MG63 (cell line): ENCODE data around the gene WNT3A. TPM values are rescaled to one million over a fixed set of nuclear protein-coding genes. Genes with fewer than 3 reads are reported as not detected.

Experiments used
- DNase-seq: peaks from one replicate; pipeline ENCODE4 v3.0.0-alpha.2; 2020
- H3K27me3 ChIP-seq: fragments of 250-450 bp; sonication (Bioruptor Pico); 2 replicates; pipeline ENCODE4 v1.5.1; 2020; ENCODE audit warnings: mild to moderate bottlenecking, moderate library complexity
- H3K36me3 ChIP-seq: fragments of 250-450 bp; sonication (Bioruptor Pico); 2 replicates; pipeline ENCODE4 v1.5.1; 2020; ENCODE audit warnings: mild to moderate bottlenecking, moderate library complexity
- H3K4me3 ChIP-seq: fragments of 250-450 bp; sonication (Bioruptor Pico); 2 replicates; pipeline ENCODE4 v1.5.1; 2020; ENCODE audit warnings: mild to moderate bottlenecking, moderate library complexity
- H3K9me3 ChIP-seq: fragments of 250-450 bp; sonication (Bioruptor Pico); 2 replicates; pipeline ENCODE4 v1.5.1; 2020; ENCODE audit warnings: mild to moderate bottlenecking, moderate library complexity
- total RNA-seq: library from RNA; depleted of rRNA; stranded (reverse); fragments of >200 nt; shearing (Covaris generic); gene quantifications from 2 replicates; pipeline ENCODE4 v1.2.3, GENCODE V29; 2014; ENCODE audit warnings: low replicate concordance

The WNT3A gene
- total RNA-seq, 1 experiment from 2014 or later = not detected

DNA sequence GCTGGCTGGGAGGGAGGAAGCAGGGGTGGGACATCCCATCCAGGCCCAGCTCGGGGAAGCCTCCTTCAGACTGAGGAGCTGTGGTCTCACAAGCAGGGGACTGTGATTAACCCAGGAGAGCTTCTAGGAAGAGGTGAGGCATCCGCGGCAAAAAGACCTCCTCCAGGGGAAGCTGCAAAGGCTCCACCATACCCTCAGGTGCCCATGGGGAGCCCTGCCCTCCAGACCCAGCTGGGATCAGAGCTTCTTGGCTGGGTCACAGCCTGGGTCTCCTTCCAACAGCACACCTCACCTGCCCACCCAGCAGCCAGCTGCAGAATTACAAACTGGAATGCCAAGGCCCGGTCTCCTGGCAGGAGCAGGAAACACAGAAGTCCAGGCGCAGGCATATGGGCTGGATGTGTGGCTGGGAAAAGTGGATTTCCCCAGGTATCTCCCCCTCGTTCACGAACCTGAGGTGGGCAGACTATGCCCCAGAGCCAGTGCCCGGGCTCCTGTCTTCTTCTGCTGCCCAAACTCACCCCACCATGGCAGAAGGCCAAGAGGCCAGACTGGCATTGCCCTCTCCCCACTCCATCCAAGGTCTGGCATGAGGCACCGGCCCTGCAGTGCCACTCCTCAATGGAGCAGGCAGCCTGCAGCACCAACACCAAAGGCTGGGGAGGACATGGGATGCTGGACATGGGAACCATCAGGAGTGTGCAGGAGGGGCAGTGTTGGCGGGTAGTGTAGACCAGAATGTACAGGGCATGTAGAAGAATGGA, 60.3 kb downstream of the WNT3A start:
- Histone ChIP-seq H3K36me3 (no peaks in the 10 kb centered on the region), H3K27me3 (peaks cover 7% of the 10 kb centered on the region; the same call in 1 of the 2 replicates), H3K9me3 (no peaks in the 10 kb centered on the region), H3K4me3 (no peak overlapping the region)
- DNase-seq = no peak

GRCh38 chr1:228068359-228068758, 61.6 kb downstream of the WNT3A start:
- H3K9me3 ChIP-seq = no peaks in the 10 kb centered on the region
- no peak for DNase-seq
- no peak overlapping the region for H3K4me3 ChIP-seq
- H3K36me3 ChIP-seq = no peaks in the 10 kb centered on the region
- H3K27me3 ChIP-seq = peaks cover 7% of the 10 kb centered on the region; the same call in 1 of the 2 replicates

GRCh38 chr1:228070173-228070572, 63.4 kb downstream of the WNT3A start:
- Histone ChIP-seq H3K4me3 (no peak overlapping the region), H3K27me3 (peaks cover 7% of the 10 kb centered on the region; the same call in 1 of the 2 replicates), H3K9me3 (no peaks in the 10 kb centered on the region), H3K36me3 (no peaks in the 10 kb centered on the region)
- DNase-seq = no peak

DNA sequence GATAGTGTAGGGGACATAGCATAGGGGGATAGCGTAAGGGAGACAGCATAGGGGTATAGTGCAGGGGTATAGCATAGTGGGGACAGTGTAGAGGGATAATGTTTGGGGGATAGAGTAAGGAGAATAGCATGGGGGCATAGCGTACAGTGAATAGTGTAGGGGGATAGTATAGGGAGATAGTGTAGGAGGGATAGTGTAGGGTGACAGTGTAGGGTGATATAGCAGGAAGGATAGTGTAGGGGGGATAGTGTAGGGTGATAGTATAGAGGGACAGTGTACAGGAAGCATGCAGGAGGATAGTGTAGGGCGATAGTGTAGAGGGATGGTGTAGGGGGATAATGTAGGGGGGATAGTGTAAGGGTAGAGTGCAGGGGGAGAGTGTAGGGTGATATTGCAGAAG, 64.1 kb downstream of the WNT3A start:
- Histone ChIP-seq H3K36me3 (no peaks in the 10 kb centered on the region), H3K4me3 (no peak overlapping the region), H3K27me3 (peaks cover 7% of the 10 kb centered on the region; the same call in 1 of the 2 replicates), H3K9me3 (no peaks in the 10 kb centered on the region)
- no peak for DNase-seq

DNA sequence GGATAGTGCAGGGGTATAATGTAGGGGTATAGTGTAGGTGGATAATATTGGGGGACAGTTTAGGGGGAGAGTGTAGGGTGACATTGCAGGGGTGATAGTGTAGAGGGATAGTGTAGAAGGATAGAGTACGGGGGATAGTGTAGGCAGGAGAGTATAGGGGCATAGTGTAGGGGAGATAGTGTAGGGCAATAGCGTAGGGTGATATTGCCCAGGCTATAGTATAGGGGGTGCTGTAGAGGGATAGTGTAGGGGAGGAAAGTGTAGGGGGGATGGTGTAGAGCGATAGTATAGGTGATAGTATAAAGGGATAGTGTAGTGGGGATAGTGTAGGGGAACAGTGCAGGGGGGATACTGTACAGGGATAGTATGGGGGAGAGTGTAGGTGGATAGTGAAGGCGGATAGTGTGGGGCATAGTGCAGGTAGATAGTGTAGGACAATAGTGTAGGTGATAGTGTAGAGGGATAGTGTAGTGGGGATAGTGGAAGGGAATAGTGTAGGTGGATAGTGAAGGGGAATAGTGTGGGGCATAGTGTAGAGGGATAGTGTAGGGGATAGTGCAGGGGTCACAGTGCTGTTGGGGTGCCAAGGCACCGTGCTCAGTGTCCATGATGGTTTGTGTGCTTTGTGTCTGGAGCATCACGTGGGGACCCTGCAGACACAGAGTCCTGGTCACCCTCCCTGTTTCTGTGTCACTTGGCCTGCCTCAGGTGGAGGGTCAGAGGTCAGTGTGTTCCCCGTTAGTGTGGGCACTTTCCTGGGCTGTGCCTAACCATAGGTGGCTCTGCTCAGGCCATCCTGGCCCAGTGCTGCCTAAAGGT, 65.2 kb downstream of the WNT3A start:
- no peaks in the 10 kb centered on the region for H3K9me3 ChIP-seq
- DNase-seq = no peak
- H3K36me3 ChIP-seq = no peaks in the 10 kb centered on the region
- H3K4me3 ChIP-seq = no peak overlapping the region
- peaks cover 4% of the 10 kb centered on the region; the same call in 1 of the 2 replicates for H3K27me3 ChIP-seq

DNA sequence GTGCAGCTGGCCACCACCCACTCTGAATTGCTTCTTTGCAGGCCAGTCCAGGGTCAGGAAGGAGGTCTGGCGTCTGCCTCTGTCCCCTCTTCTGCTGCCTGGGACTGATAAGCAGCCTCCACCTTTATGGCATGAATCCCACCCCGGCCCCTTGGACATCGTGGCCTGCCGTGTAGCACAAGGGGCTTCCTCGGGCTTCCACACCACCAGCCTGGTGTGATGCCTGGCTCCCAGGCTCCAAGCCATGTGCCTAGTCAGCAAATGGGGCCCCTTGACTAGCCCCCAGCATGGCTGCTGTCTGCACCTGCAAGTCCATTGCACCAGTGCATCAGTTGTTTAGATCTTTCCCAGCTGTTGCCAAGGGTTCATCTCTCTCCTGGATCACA, 65.9 kb downstream of the WNT3A start:
- Histone ChIP-seq H3K4me3 (no peak overlapping the region), H3K36me3 (no peaks in the 10 kb centered on the region), H3K27me3 (no peaks in the 10 kb centered on the region), H3K9me3 (no peaks in the 10 kb centered on the region)
- no peak for DNase-seq

DNA sequence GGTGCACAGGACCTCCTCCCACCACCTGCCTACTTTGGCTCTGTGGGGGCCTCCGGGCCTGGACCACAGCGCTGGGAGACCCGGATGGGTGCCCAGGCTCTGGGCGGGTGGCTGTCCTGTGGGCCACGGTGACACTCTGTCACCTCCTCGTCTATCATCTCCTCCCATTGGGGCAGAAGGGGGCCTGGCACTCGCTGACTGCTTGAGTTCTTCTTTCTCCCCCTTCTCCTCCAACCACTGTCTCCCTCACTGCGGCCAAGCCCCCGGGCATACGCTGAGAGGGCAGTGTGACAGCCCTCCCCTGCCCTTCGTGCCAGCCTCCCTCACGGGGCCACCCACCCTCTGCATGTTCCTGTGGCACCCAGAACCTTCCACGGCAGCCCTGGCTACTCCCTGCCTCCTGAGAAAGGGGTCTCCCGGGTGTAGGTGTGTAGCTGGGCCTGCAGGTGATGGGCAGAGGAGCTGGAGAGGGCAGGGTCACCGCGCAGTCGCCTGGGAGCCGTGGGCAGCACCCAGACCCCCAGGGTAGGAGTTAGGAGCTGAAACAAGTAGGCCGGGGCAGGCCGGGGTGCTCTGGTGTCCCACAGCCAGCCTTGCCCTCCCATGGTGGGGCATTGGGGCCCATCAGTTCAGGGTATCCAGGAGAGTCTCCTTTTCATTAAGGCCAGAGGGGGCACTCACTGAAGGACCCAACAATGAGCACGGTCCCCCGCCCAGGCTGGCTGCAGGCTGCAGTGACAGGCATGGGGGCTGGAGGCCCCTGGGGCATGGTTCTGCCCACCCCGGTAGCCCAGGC, 66.5 kb downstream of the WNT3A start:
- Histone ChIP-seq H3K36me3 (no peaks in the 10 kb centered on the region), H3K27me3 (no peaks in the 10 kb centered on the region), H3K9me3 (no peaks in the 10 kb centered on the region), H3K4me3 (no peak overlapping the region)
- DNase-seq = no peak

GRCh38 chr1:228073857-228074545, 67.2 kb downstream of the WNT3A start:
- Histone ChIP-seq H3K4me3 (no peak overlapping the region), H3K27me3 (no peaks in the 10 kb centered on the region), H3K36me3 (no peaks in the 10 kb centered on the region), H3K9me3 (no peaks in the 10 kb centered on the region)
- DNase-seq = no peak

GRCh38 chr1:228074954-228075730, 68.3 kb downstream of the WNT3A start:
- no peak for DNase-seq
- no peaks in the 10 kb centered on the region; the same call in 1 of the 2 replicates for H3K36me3 ChIP-seq
- no peak overlapping the region for H3K4me3 ChIP-seq
- no peaks in the 10 kb centered on the region for H3K9me3 ChIP-seq
- H3K27me3 ChIP-seq = no peaks in the 10 kb centered on the region

GRCh38 chr1:228075801-228076271, 69.0 kb downstream of the WNT3A start:
- no peaks in the 10 kb centered on the region for H3K9me3 ChIP-seq
- no peaks in the 10 kb centered on the region; the same call in 1 of the 2 replicates for H3K36me3 ChIP-seq
- no peak for DNase-seq
- no peaks in the 10 kb centered on the region for H3K27me3 ChIP-seq
- H3K4me3 ChIP-seq = no peak overlapping the region

DNA sequence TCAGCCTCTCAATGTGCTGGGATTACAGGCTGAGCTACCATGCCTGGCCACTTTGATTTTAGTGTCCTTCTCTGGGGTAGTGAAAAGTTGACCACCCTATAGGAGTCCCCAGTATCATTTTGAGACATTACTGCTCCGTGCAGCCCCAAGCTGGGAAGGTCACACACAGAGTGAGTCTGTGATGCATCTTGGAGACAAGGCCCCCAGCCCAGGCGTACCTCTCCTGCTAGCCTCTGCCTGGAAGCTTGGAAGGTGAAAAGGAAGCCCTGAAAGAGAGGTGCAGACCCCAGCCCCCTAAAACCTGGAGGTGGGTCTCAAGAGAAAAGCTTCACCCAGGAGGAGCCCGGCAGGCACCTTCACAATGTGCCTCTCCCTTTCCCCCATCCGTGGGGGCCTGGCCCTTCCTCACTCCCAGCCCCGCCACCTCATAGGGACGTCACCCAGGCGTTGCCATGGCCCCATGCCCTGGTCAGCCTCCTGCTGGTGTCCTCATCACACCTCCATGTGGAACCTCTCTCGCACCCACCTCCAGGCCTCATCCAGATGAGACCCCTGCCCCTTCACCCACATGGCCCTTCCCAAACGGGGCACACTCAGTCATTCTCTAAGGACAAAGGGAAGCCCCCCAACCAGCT, 70.1 kb downstream of the WNT3A start:
- H3K36me3 ChIP-seq = no peaks in the 10 kb centered on the region; the same call in 1 of the 2 replicates
- no peak overlapping the region for H3K4me3 ChIP-seq
- no peaks in the 10 kb centered on the region for H3K9me3 ChIP-seq
- no peak for DNase-seq
- no peaks in the 10 kb centered on the region for H3K27me3 ChIP-seq

- H3K36me3 ChIP-seq = no peaks in the 10 kb centered on the region; the same call in 1 of the 2 replicates
- DNase-seq = no peak
These were observed 71.0 kb downstream of the WNT3A start for GRCh38 chr1:228077565-228078330.

GRCh38 chr1:228079013-228079412, 72.2 kb downstream of the WNT3A start:
- H3K9me3 ChIP-seq = no peaks in the 10 kb centered on the region
- H3K4me3 ChIP-seq = no peak overlapping the region
- DNase-seq = no peak
- H3K27me3 ChIP-seq = no peaks in the 10 kb centered on the region
- peaks cover 12% of the 10 kb centered on the region for H3K36me3 ChIP-seq

More at GRCh38 chr1:228077565-228078330, 71.0 kb downstream of the WNT3A start:
- Histone ChIP-seq H3K27me3 (no peaks in the 10 kb centered on the region), H3K4me3 (no peak overlapping the region), H3K9me3 (no peaks in the 10 kb centered on the region)

GRCh38 chr1:228079601-228080263, 72.9 kb downstream of the WNT3A start:
- Histone ChIP-seq H3K36me3 (peaks cover 19% of the 10 kb centered on the region), H3K9me3 (no peaks in the 10 kb centered on the region), H3K27me3 (no peaks in the 10 kb centered on the region), H3K4me3 (no peak overlapping the region)
- no peak for DNase-seq
